Tongue (tissue), 2 donors: ENCODE data around the gene DCAF5. TPM values are rescaled to one million over a fixed set of nuclear protein-coding genes. Genes with fewer than 3 reads are reported as not detected.
"Not testable (repeated sequence)": the region's sequence is repeated elsewhere in the genome, so short reads cannot be mapped to it uniquely, and the experiment has no call there.

Experiments used
- DNase-seq: peaks from one replicate; pipeline ENCODE4 v3.0.0-alpha.2; 2015
- total RNA-seq: library from RNA; depleted of rRNA; stranded (reverse); fragments of >200 nt; gene quantifications from one replicate; pipeline ENCODE4 v1.2.3, GENCODE V29; 2014

DCAF5 gene
- total RNA-seq, result 34.3 TPM

GRCh38 chr14:69152902-69153151, at the start of gene DCAF5:
TSS of gene DCAF5 (minus strand) at chr14:69153119. CDS start at chr14:69152978, 141 bp downstream.
- no peak for DNase-seq

GRCh38 chr14:69199786-69200185, 46.9 kb upstream of the DCAF5 start:
- DNase-seq, result no peak

GRCh38 chr14:69193721-69194120, 40.8 kb upstream of the DCAF5 start:
- DNase-seq, result no peak

- peak; percentile 97 for DNase-seq
These were observed 38.6 kb upstream of the DCAF5 start, which contains the start of gene EXD2 for GRCh38 chr14:69191340-69192111. TSS of gene EXD2 (plus strand) at chr14:69191498. CDS start at chr14:69209471, 17,973 bp downstream.

GRCh38 chr14:69190191-69190590, 37.3 kb upstream of the DCAF5 start:
- no peak for DNase-seq

- DNase-seq, result no peak
These were observed 30.8 kb upstream of the DCAF5 start for GRCh38 chr14:69183735-69184134.

- DNase-seq, result not testable (repeated sequence)
These were observed 29.7 kb upstream of the DCAF5 start for GRCh38 chr14:69182580-69182979.

GRCh38 chr14:69181491-69181890, 28.6 kb upstream of the DCAF5 start:
- no peak for DNase-seq

GRCh38 chr14:69175130-69175529, 22.2 kb upstream of the DCAF5 start:
- DNase-seq, result no peak

GRCh38 chr14:69171569-69171968, 18.6 kb upstream of the DCAF5 start:
- DNase-seq, result no peak

- no peak for DNase-seq
These were observed 17.9 kb upstream of the DCAF5 start for GRCh38 chr14:69170839-69171238.

- DNase-seq, result not testable (repeated sequence)
These were observed 12.9 kb upstream of the DCAF5 start for GRCh38 chr14:69165787-69166186.

GRCh38 chr14:69161590-69161989, 8.7 kb upstream of the DCAF5 start:
- no peak for DNase-seq

- no peak for DNase-seq
These were observed 3.3 kb upstream of the DCAF5 start for GRCh38 chr14:69156224-69156623.

- peak; percentile 15 for DNase-seq
These were observed 1.9 kb upstream of the DCAF5 start for GRCh38 chr14:69154779-69155178.

GRCh38 chr14:69153873-69154270, 953 bp upstream of the DCAF5 start:
- DNase-seq, result no peak

GRCh38 chr14:69153152-69153872, 393 bp upstream of the DCAF5 start:
- peak; percentile 96 for DNase-seq

- DNase-seq, result peak; percentile 67
These were observed 578 bp downstream of the DCAF5 start for GRCh38 chr14:69152181-69152901.

- DNase-seq, result peak; percentile 82
These were observed 1.3 kb downstream of the DCAF5 start for GRCh38 chr14:69151458-69152180.

GRCh38 chr14:69149461-69150244, 3.3 kb downstream of the DCAF5 start:
- DNase-seq, result no peak

GRCh38 chr14:69142101-69142500, 10.8 kb downstream of the DCAF5 start:
- no peak for DNase-seq

GRCh38 chr14:69141550-69141949, 11.4 kb downstream of the DCAF5 start:
- DNase-seq, result no peak
